OCI-LY3 (cell line): ENCODE measurements around the gene ZNF556.
"Not testable (repeated sequence)": the region's sequence is repeated elsewhere in the genome, so short reads cannot be mapped to it uniquely, and the experiment has no call there.

ENCODE experiments used
- H2AFZ ChIP-seq: fragments of 200-600, 300-600 bp; shearing (Covaris generic); 2 replicates; pipeline ENCODE4 v1.6.0; 2014; ENCODE audit warnings: antibody characterized with exemption, low read depth, low read length
- H3K27ac ChIP-seq: fragments of 200-600, 300-600 bp; sonication (generic); 2 replicates; pipeline ENCODE4 v1.5.1; 2014; ENCODE audit warnings: mild to moderate bottlenecking, low read length, moderate library complexity, mixed read lengths
- H3K27me3 ChIP-seq: fragments of 200-600, 300-600 bp; sonication (generic); 2 replicates; pipeline ENCODE4 v1.6.1; 2014; ENCODE audit warnings: low read depth, low read length, mixed read lengths
- H3K36me3 ChIP-seq: fragments of 200-600, 300-600 bp; sonication (generic); replicated peaks from 2 replicates; pipeline ENCODE3; 2014; ENCODE audit warnings: low read depth, low read length, mixed read lengths
- H3K4me1 ChIP-seq: fragments of 300-600, 200-600 bp; sonication (generic); 2 replicates; pipeline ENCODE4 v1.6.1; 2014; ENCODE audit warnings: low read length, mixed read lengths
- H3K4me2 ChIP-seq: fragments of 200-600, 300-600 bp; sonication (generic); 2 replicates; pipeline ENCODE4 v1.6.1; 2014; ENCODE audit warnings: low read length, mixed read lengths
- H3K4me3 ChIP-seq: fragments of 300-600, 200-600 bp; sonication (generic); 2 replicates; pipeline ENCODE4 v1.5.1; 2014; ENCODE audit warnings: antibody characterized with exemption, mild to moderate bottlenecking, low read length, moderate library complexity
- H3K79me2 ChIP-seq: fragments of 300-600, 200-600 bp; shearing (Covaris generic); 2 replicates; pipeline ENCODE4 v1.6.1; 2014; ENCODE audit warnings: mild to moderate bottlenecking, low read length, mixed read lengths
- H3K9ac ChIP-seq: fragments of 300-600, 200-600 bp; shearing (Covaris generic); 2 replicates; pipeline ENCODE4 v1.6.0; 2014; ENCODE audit warnings: mild to moderate bottlenecking, low read length, moderate library complexity
- H3K9me3 ChIP-seq: fragments of 200-600, 300-600 bp; shearing (Covaris generic); 2 replicates; pipeline ENCODE4 v1.6.1; 2014; ENCODE audit warnings: low read length, mixed read lengths; ENCODE audit not compliant: insufficient read depth
- H4K20me1 ChIP-seq: fragments of 200-600, 300-600 bp; sonication (generic); 2 replicates; pipeline ENCODE4 v1.6.1; 2016; ENCODE audit warnings: low read length, mixed read lengths; ENCODE audit not compliant: insufficient read depth
- EZH2phosphoT487 ChIP-seq: fragments of 200-600 bp; shearing (Covaris generic); IDR thresholded peaks from 2 replicates; pipeline ENCODE4 v1.6.1; 2018; ENCODE audit warnings: antibody characterized with exemption, mixed run types, low read depth
- TF ChIP-seq, protein P1 (sequence below): fragments of 200-600, 300-600 bp; sonication (generic); IDR thresholded peaks from 2 replicates; pipeline ENCODE4 v1.5.1; 2014; ENCODE audit warnings: antibody characterized with exemption, low read length, low read depth

ZNF556 gene

DNA sequence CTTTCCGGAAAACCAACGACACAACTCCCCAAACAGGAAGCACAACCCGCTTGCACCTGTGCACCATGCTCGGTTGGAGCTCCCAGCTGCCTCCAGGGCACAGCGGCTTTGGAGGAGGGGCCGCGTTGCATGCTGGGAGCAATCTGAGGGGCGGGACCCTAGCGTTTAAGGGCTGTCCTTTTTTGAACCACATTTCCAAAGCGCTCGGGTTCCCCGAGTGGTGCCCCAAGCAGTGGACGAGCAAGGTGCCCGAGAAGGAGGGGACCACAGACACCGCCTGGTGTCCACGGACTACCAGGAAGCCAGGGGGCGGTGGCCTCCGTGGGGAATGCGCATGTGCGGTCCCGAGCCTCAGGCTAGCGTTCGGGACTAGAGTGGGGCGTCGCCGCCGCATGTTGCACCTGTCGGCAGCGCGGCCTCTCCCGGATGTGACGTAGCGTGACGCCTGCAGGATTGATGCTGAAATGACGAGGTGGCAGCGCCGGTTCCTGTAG is 21.6 kb downstream of the ZNF556 start:
- Histone ChIP-seq H3K36me3 (no peaks in the 10 kb centered on the region), H3K4me2 (peak overlapping the region; percentile 80), H4K20me1 (no peaks in the 10 kb centered on the region), H3K9me3 (no peaks in the 10 kb centered on the region), H3K27ac (peak overlapping the region; percentile 71), H3K4me1 (peaks cover 13% of the 10 kb centered on the region), H2AFZ (peak overlapping the region; percentile 73; the same call in 1 of the 2 replicates), H3K79me2 (no peaks in the 10 kb centered on the region), H3K27me3 (no peaks in the 10 kb centered on the region), H3K4me3 (peak overlapping the region; percentile 71), H3K9ac (peak overlapping the region; percentile 63)
- TF ChIP-seq, protein P1, sequence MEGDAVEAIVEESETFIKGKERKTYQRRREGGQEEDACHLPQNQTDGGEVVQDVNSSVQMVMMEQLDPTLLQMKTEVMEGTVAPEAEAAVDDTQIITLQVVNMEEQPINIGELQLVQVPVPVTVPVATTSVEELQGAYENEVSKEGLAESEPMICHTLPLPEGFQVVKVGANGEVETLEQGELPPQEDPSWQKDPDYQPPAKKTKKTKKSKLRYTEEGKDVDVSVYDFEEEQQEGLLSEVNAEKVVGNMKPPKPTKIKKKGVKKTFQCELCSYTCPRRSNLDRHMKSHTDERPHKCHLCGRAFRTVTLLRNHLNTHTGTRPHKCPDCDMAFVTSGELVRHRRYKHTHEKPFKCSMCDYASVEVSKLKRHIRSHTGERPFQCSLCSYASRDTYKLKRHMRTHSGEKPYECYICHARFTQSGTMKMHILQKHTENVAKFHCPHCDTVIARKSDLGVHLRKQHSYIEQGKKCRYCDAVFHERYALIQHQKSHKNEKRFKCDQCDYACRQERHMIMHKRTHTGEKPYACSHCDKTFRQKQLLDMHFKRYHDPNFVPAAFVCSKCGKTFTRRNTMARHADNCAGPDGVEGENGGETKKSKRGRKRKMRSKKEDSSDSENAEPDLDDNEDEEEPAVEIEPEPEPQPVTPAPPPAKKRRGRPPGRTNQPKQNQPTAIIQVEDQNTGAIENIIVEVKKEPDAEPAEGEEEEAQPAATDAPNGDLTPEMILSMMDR, result no peak
- no peak for TF ChIP-seq EZH2phosphoT487

DNA sequence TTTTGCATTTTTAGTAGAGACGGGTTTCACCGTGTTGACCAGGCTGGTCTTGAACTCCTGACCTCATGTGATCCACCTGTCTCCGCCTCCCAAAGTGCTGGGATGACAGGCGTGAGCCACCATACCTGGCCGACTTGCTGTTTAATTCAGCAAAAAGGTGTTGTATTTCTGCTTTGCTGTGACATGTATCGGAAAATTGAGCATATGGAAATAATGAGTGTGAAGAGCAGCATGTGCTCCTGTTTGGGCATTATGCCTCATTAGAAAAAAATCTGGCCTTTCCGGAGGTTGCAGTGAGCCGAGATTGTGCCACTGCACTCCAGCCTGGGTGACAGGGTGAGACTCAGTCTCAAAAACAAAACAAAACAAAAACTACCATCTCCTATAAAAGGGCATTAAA is 23.4 kb downstream of the ZNF556 start:
- not testable (repeated sequence) for H3K4me3 ChIP-seq, H3K9me3 ChIP-seq, H2AFZ ChIP-seq, H3K27me3 ChIP-seq, H3K4me2 ChIP-seq, H3K79me2 ChIP-seq, H3K36me3 ChIP-seq, H3K9ac ChIP-seq, H3K27ac ChIP-seq, H4K20me1 ChIP-seq
- H3K4me1 ChIP-seq, result peaks cover 13% of the 10 kb centered on the region

DNA sequence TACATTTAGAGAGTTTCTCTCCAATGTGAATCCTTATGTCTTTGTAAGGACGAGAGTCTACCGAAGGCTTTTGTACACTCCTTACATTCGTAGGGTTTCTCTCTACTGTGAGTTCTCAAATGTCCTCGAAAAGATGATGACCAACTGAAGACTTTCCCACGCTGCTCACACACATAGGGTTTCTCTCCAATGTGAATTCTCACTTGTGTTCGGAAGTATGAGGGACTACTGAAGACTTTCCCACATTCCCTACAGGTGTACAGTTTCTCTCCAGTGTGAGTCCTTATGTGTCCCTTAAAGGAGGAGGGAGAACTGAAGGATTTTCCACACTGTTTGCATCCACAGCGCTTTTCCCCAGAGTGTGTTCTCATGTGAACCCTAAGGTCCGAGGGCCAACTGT is 29.6 kb downstream of the ZNF556 start:
- Histone ChIP-seq H3K4me2 (no peak overlapping the region), H3K79me2 (peaks cover 8% of the 10 kb centered on the region), H3K27me3 (no peaks in the 10 kb centered on the region), H3K36me3 (no peaks in the 10 kb centered on the region), H3K9ac (no peak overlapping the region), H3K27ac (no peak overlapping the region), H3K4me1 (peaks cover 2% of the 10 kb centered on the region), H3K9me3 (no peaks in the 10 kb centered on the region), H4K20me1 (no peaks in the 10 kb centered on the region), H3K4me3 (no peak overlapping the region), H2AFZ (no peak overlapping the region)
- TF ChIP-seq EZH2phosphoT487, result no peak
- TF ChIP-seq, protein P1, result no peak

DNA sequence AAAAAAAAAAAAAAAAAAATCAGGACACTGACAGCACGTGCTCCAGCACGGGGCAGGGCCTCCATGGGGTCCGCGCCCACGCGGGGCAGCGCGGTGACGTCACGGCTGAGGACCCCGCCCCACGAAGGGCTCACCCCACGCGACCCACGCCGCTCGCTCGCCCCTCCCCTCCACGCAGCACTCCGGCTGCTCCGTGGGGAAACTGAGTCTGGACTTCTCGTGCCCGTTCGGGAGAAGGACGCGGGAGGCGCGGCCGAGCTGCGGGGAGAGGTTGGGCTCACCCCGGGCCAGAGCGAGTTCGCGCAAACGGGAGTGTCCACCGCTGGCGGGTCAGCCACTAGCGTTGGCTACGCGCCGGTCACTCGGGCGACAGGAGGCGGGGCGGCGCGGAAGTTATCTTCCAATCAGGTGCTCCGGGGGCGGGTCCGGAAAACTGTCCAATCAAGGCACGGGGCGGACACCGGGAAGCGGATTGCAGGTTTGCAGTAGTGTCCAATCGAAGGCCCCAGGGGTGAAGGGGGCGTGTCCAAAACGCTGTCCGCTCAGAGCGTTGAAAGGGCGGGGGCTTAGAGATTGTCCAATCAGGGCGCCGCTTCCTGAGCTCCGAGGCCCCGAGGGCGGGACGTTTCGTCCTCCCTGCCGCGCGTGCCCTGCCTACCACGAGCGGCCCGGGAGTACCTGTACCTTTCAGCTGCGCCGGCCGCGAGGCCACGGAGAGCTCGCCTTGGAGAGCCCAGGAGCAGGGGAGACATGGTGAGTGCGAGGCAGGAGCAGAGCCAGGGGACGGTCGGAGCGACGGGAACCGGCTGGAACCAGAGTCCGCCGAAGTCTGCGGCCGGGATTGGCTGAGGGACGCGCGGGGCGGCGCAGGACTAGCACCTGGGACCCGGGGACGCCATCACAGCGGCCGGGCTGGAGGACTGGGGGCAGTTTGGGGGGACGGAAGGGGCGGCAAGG is 33.4 kb downstream of the ZNF556 start, which contains the start of gene ZNF57:
TSS of gene ZNF57 (plus strand) at position 633 of the 957 bp plus-strand sequence. CDS start at position 751, 118 bp downstream.
- Histone ChIP-seq H2AFZ (peak within 1 kb of the TSS; percentile 99), H3K4me3 (peak within 1 kb of the TSS; percentile 98), H3K9me3 (no peaks in the 10 kb centered on the region), H3K27ac (no peak within 1 kb of the TSS), H3K27me3 (no peaks in the 10 kb centered on the region), H4K20me1 (0 out of 2 replicates have a peak, but pooled peaks cover under 1% of the 10 kb centered on the region), H3K36me3 (no peaks in the 10 kb centered on the region), H3K4me1 (peaks cover 6% of the 10 kb centered on the region), H3K4me2 (peak within 1 kb of the TSS; percentile 95), H3K79me2 (peaks cover 38% of the 10 kb centered on the region), H3K9ac (peak within 1 kb of the TSS; percentile 77)
- TF ChIP-seq, protein P1, result no peak
- no peak for TF ChIP-seq EZH2phosphoT487
